HG02943 (cell line): ENCODE measurements around the gene CHN2.

Experiments used
- ATAC-seq: cut with Tn5 transposase; IDR thresholded peaks from one replicate; pipeline ENCODE4 v1.9.1; 2021; ENCODE audit warnings: mild to moderate bottlenecking, low read depth, moderate library complexity; ENCODE audit not compliant: unreplicated experiment

The CHN2 gene

GRCh38 chr7:29278337-29279069 lies 83.9 kb downstream of the CHN2 start:
- no peak for ATAC-seq

- no peak for ATAC-seq
These were observed 87.4 kb downstream of the CHN2 start for GRCh38 chr7:29281782-29282541.

GRCh38 chr7:29282819-29283414 lies 88.3 kb downstream of the CHN2 start:
- no peak for ATAC-seq

GRCh38 chr7:29284696-29285443 lies 90.3 kb downstream of the CHN2 start:
- ATAC-seq = no peak

- ATAC-seq = no peak
These were observed 90.8 kb downstream of the CHN2 start for GRCh38 chr7:29285444-29285793.

GRCh38 chr7:29285861-29286260 lies 91.3 kb downstream of the CHN2 start:
- no peak for ATAC-seq

GRCh38 chr7:29287366-29287765 lies 92.8 kb downstream of the CHN2 start:
- no peak for ATAC-seq

- no peak for ATAC-seq
These were observed 93.9 kb downstream of the CHN2 start for GRCh38 chr7:29288181-29289091.

- ATAC-seq = no peak
These were observed 94.8 kb downstream of the CHN2 start for GRCh38 chr7:29289156-29290021.

- no peak for ATAC-seq
These were observed 96.3 kb downstream of the CHN2 start for GRCh38 chr7:29290829-29291228.

GRCh38 chr7:29291723-29292618 lies 97.4 kb downstream of the CHN2 start:
- no peak for ATAC-seq

GRCh38 chr7:29292886-29293658 lies 98.5 kb downstream of the CHN2 start:
- no peak for ATAC-seq

- no peak for ATAC-seq
These were observed 101.8 kb downstream of the CHN2 start for GRCh38 chr7:29296421-29296820.

- ATAC-seq = no peak
These were observed 102.8 kb downstream of the CHN2 start for GRCh38 chr7:29297194-29297890.

- no peak for ATAC-seq
These were observed 104.5 kb downstream of the CHN2 start for GRCh38 chr7:29299086-29299485.

- ATAC-seq = no peak
These were observed 105.5 kb downstream of the CHN2 start for GRCh38 chr7:29300026-29300480.

- no peak for ATAC-seq
These were observed 106.1 kb downstream of the CHN2 start for GRCh38 chr7:29300649-29301048.
